HG03558 (cell line): ENCODE data around the gene ZSWIM8.
"Not testable (repeated sequence)": the region's sequence is repeated elsewhere in the genome, so short reads cannot be mapped to it uniquely, and the experiment has no call there.

Experiments used
- ATAC-seq: cut with Tn5 transposase; IDR thresholded peaks from one replicate; pipeline ENCODE4 v1.9.1; 2021; ENCODE audit warnings: moderate number of reproducible peaks; ENCODE audit not compliant: unreplicated experiment; ENCODE audit errors: extremely low read depth

Gene ZSWIM8

DNA sequence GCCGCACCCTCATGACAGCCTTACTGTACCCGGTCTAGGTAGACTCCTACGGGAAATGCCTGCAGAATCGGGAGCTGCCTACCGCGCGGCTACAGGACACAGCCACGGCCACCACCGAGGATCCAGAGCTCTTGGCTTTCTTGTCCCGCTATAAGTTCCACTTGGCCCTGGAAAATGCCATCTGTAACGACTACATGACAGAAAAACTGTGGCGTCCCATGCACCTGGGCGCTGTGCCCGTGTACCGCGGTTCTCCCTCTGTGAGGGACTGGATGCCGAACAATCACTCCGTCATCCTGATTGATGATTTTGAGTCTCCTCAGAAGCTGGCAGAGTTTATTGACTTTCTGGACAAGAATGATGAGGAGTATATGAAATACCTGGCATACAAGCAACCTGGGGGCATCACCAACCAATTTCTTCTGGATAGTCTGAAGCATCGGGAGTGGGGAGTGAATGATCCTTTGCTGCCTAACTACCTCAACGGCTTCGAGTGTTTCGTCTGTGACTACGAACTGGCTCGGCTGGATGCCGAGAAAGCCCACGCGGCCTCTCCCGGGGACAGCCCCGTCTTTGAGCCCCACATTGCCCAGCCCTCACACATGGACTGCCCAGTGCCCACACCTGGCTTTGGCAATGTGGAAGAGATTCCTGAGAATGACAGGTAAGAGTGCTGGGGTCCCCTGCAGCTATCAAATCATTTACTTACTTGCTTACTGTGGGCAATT lies 12.1 kb upstream of the ZSWIM8 start:
- ATAC-seq, result no peak

DNA sequence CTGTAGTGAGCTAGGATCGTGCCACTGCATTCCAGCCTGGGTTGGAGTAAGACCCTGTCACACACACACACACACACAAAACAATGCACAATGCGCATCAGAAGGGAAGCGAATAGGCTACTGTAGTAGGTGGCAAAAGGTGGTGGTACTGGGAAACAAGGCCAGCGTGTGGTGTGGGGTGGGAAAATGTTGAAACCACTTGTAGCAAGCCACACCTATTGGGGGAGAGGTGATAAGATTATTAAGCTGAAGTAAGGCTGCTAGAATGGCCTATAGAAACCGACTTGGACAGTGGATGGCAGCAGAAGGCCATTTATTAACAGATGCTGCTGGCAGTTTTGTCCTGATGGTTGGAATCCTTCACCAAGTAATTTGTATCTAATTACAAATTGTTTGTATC lies 10.8 kb upstream of the ZSWIM8 start:
- ATAC-seq, result no peak

DNA sequence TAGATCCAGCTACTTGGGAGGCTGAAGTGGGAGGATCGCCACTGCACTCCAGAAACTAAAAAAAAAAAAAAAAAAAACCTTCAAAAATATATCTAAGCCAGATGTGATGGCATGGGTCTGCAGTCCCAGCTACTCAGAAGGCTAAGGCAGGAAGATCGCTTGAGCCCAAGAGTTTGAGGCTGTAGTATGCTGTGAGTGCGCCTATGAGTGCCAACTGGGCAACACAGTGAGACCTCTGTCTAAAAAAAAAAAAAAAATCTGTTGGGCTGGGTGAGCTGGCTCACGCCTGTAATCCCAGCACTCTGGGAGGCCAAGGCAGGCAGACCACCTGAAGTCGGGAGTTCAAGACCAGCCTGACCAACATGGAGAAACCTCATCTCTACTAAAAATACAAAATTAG lies 6.4 kb upstream of the ZSWIM8 start:
- ATAC-seq, result no peak

DNA sequence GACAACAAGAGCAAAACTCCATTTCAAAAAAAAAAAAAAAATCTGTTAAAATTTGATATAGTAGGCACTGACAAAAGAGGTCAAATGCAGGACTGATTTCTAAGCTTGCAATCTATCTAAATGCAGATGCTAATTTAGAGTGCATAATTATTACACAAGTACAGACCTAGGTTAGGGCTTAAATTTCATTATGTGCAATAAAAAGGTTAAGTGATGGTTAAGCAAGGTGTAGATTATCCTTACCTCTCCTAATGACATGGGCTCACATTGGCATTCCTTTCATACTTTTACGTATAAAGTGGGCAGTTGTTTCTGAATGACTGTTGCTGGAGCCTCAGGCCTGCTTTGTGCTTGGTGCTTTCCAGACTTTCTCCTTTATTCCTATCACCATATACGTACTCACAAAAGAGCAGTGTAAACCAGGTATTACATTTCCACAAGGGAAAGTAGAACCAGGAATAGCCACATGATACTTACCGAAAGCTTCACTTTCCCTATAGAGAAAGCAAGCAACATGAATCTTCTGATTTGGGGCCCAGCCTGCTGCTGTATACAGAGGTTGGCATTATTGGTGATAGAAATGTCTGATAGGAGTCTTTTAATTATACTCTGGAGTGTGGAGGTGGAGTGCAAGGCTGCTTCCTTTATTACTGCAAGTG lies 5.7 kb upstream of the ZSWIM8 start:
- no peak for ATAC-seq

DNA sequence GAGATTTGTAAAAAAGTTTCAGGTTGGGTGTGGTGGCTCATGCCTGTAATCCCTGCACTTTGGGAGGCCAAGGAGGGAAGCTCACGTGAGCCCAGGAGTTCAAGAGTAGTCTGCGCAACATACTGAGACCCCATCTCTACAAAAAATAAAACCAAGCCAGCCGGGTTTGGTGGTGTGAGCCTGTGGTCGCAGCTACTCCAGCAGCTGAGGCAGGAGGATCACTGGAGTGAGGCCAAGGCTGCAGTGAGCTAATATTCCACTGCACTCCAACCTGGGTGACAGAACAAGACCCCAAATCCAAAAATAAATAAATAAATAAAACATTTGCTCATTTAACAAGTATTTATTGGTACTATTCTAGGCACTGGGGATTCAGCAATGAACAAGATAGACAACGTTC lies 5.1 kb upstream of the ZSWIM8 start:
- ATAC-seq, result no peak

DNA sequence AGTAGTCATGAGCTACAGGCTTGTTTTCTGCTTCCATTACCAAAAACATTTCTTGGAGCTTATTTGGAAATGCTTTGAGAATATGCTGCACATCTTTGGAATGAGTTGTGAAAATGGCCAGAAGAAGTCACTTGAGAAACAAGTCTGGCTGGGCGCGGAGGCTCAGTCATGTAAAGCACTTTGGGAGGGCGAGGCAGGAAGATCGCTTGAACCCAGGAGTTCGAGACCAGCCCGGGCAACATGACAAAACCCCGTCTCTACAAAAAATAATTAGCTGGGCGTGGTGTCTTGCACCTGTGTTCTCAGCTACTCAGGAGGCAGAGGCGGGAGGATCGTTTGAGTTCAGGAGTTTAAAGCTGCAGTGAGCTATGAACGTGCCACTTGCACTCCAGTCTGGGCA lies 4.4 kb upstream of the ZSWIM8 start:
- no peak for ATAC-seq

DNA sequence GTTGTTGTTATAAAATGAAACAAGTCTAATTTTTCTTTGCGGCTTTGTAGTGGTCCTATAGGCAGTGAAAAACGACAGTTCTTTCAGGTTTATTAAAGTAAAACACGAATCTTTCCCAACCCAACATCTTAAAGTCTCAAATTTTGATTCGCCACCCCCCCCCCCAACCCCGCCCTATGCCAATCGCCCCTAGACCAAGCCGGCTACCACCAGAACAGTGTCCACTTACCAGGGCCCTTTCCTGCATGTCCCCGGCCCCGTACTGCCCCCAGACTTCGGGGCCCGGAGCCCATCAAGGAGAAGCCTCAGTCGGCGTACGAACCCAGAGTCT lies 3.9 kb upstream of the ZSWIM8 start:
- no peak for ATAC-seq

DNA sequence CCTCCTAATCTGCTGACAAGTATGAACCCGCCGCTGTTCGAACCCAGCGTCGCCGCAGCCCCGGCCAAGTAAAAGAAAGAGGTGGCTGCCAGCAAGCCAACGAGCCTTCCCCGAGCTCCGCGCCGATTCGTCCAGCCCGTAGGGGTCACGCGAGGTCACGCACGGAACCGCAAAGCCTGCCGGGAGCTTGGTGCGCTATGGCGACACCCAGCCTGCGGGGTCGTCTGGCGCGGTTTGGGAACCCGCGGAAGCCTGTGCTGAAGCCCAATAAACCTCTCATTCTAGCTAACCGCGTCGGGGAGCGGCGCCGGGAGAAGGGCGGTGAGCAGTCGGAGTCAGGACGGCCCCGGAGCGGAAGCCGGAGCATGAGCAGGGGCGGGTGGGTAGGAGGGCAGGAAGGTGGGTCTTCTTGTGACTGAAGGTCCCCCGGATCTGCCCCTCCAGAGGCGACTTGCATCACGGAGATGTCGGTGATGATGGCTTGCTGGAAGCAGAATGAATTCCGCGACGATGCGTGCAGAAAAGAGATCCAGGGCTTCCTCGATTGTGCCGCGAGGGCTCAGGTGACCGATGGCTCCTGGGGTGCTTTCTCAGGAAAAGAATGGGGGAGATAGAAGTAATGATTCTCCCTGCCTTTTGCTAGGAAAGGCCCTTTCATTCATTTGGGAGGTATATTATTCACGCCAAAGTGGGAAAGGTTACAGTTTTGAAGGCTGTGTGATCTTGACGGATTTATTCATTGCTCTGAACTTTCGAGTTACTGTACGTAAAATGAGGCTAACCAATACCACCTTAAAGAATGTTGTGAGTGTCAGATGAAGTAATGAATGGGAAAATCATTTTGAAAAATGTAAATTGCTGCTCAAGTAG lies 3.3 kb upstream of the ZSWIM8 start, which contains the start of gene CHCHD1:
Gene CHCHD1 (plus strand): TSS at position 170 of the 870 bp plus-strand sequence. CDS start 28 bp downstream, at position 198.
- ATAC-seq, result no peak

DNA sequence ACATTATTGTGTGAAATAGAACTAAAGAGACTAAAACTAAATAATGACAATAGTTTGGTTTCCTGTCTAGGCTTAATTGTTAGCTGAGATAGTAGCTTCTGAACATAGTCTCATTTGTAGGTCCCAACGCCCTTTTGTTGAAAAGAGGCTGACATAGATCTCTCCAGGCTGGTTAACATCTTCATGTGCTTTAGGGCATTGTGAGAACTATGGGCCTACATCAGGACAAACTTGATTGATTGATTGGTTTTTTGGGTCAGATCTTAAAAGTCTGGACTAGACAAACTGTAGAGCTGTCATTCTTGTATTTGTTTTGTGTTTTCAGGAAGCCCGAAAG lies 2.7 kb upstream of the ZSWIM8 start:
- no peak for ATAC-seq

DNA sequence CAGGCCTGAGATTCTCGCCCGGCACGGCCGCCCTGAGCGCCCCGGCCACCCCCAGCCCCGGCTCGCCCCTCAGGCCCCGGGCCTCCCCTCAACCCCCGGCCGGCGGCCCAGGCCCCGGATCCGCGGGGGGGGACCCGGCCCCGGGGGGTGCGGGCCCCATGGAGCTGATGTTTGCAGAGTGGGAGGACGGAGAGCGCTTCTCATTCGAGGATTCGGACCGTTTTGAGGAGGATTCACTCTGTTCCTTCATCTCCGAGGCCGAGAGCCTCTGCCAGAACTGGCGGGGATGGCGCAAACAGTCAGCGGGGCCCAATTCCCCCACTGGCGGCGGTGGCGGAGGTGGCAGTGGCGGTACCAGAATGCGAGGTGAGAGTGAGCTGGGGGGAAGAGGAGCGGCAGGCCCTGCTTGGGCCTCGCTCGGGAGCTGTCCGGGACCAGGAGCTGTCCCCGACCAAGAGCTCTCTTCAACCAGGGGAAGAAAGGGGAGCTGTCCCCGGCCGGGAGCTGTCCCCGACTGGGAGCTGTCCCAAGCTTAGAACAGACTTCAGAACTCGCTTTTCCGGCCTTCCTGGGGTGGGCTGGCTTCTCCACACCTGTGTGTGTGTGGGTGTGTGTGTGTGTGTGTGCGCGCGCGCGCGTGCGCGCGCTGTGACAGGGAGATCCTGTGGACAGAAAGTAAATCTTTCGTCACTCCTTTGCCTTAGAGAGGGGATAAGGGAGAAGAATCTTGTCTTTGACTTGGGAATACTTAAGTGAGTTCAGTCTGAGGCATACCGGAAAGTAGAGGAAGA lies 510 bp downstream of the ZSWIM8 start:
- ATAC-seq, result peak; percentile 4

DNA sequence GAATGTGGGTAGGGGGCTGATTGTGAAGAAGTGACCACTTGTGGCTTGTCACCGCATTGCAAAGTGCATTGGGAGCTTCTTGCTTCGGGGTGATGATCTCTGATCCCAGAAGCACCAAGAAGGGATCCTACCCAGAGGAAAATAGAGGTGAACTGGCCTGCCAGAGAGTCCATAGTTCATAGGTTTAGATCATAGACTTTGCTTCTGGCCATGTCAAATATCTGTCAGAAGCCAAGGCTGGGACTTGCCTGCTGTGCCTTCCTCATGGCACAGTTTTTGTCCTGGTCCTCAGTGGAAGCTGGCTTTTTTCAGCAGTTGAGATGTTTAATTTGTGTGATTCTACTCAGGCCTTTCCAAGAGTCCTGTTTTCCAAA lies 1.1 kb downstream of the ZSWIM8 start:
- no peak for ATAC-seq

DNA sequence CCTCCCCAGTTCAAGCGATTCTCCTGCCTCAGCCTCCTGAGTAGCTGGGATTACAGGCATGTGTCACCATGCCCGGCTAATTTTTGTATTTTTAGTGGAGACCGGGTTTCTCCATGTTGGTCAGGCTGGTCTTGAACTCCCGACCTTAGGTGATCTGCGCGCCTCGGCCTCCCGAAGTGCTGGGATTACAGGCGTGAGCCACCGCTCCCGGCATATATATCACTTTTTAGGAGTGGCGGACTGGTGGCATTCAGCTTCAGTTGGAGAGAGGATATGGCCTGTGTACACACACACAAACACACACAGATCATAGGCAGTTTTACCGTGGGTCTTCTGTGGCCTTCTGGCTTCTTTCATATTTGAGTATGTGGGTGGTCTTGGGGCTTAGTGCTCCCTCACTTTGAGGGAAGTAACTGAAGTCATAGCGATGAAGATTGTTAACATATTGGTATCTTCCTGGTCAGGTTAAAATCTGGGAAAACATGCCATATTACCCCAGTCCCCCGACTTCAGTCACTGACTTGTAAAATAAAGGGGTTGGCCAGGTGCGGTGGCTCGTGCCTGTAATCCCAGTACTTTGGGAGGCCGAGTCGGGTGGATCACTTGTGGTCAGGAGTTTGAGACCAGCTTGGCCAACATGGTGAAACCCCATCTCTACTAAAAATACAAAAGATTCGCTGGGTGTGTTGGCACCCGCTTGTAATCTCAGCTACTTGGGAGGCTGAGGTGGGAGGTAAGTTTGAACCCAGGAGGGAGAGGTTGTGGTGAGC lies 1.8 kb downstream of the ZSWIM8 start:
- not testable (repeated sequence) for ATAC-seq

DNA sequence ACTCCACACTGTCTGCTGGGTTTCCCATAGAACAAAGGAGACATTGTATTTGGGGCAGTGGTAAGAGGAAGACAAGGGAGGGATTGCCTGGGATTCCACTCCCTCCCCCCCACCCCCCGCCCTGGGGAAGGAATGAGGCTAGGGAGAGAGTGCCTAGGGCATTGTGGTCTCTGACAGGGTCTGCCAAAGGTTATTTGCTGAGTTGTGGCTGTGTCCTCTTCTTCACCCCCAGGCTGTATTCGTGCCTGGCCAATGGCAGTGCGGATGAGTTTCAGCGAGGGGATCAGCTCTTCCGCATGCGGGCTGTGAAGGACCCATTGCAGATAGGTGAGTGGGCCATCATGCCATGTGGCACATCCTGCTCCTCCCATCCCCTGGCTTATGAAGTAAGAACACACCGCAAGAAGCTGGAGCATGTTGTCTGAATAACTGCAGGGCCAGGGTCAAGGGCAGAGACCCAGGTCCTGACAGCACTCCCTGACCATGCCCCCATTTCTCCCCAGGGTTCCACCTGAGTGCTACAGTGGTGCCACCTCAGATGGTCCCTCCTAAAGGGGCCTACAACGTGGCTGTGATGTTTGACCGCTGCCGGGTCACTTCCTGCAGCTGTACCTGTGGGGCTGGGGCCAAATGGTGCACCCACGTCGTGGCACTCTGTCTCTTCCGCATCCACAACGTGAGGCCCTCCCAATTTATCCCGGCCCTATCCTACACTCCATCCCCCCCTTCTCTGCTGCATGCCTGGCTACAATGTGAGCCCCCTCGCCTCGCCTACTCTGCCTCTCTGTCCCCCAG lies 3.7 kb downstream of the ZSWIM8 start:
- ATAC-seq, result no peak

DNA sequence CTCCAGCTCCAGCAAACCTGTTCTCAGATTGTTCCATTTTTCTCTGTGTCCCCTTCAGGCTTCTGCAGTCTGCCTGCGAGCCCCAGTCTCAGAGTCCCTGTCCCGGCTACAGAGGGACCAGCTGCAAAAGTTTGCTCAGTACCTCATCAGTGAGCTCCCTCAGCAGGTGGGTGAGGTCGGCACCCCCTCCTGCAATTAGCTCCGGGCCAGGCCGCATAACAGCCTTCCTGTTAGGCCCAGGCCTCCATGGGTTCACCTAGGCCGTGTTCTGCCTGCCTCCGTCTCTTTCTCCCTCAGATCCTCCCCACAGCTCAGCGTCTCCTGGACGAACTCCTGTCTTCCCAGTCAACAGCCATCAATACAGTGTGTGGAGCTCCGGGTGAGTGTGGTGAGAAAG lies 4.3 kb downstream of the ZSWIM8 start:
- ATAC-seq, result no peak

DNA sequence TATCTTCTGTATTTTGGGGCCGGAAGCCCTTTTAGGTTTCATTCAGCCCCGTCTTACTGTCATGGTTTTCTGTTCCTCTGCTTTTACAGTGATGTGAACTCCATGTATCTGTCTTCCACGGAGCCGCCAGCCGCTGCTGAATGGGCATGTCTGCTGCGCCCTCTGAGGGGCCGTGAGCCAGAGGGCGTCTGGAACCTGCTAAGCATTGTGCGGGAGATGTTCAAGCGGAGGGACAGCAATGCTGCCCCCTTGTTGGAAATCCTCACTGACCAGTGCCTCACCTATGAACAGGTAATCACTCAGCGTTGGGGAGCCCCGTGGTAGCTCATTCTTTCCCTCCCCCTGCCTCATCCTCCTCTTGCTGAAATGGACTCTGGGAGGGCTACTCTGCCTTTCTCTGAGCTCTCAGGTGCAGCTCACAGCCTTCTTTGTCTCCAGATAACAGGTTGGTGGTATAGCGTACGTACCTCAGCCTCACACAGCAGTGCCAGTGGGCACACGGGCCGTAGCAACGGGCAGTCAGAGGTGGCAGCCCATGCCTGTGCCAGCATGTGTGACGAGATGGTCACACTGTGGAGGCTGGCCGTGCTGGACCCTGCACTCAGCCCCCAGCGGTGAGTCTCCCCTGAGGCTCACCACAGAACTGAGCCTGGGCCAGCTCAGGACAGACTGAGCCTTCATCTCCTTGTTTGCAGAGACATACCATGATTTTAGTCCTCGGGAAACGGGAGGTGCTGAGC lies 5.7 kb downstream of the ZSWIM8 start:
- no peak for ATAC-seq

DNA sequence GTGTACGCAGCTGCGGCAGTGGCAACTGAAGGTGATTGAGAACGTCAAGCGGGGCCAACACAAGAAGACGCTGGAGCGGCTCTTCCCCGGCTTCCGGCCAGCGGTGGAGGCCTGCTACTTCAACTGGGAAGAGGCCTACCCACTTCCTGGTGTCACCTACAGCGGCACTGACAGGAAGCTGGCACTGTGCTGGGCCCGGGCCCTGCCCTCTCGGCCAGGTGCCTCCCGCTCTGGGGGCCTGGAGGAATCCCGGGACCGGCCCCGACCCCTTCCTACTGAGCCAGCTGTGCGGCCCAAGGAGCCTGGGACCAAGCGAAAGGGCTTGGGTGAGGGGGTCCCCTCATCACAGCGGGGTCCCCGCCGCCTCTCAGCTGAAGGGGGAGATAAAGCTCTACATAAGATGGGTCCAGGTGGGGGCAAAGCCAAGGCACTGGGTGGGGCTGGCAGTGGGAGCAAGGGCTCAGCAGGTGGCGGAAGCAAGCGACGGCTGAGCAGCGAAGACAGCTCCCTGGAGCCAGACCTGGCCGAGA lies 6.5 kb downstream of the ZSWIM8 start:
- ATAC-seq, result no peak

DNA sequence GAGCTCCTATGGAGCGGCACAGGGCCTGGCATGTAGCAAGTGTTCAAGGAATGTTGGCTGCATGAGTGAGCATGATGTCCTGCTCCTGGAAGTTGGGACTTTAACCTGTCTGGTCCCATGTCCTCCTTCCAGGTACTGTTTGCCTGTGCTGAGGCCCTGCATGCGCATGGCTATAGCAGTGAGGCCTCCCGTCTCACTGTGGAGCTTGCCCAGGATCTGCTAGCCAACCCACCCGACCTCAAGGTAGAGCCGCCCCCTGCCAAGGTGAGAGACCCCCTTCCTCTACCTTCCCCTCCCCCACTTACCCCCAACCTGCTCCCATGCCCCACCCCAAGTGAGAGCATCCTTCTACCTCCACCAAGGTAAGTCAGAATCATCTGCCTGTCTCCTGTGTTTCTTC lies 8.1 kb downstream of the ZSWIM8 start:
- no peak for ATAC-seq

DNA sequence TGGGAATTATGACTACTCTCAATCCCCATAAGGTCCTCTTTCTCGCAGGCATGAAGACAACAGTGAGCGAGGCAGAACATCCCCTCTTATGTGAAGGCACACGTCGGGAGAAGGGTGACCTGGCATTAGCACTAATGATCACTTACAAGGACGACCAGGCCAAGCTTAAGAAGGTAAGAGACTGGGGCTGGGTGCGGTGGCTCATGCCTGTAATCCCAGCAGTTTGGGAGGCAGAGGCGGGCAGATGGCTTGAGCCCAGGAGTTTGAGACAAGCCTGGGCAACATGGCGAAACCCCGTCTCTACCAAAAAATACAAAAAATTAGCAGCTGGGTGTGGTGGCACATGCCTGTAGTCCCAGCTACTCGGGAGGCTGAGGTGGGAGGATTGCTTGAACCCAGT lies 10.1 kb downstream of the ZSWIM8 start:
- not testable (repeated sequence) for ATAC-seq
